HEK293 (cell line): ENCODE measurements around the gene DSCAML1.

Experiments used
- MZF1 ChIP-seq: fragments of 450-650 bp; formaldehyde crosslinking; IDR thresholded peaks from 2 replicates; pipeline ENCODE4 v1.5.1; 2017; ENCODE audit warnings: missing biosample characterization, missing genetic modification characterization, borderline replicate concordance
- ZNF112 ChIP-seq: fragments of 450-650 bp; formaldehyde crosslinking; IDR thresholded peaks from 2 replicates; pipeline ENCODE4 v1.5.0; 2017; ENCODE audit warnings: missing biosample characterization, missing genetic modification characterization
- ZNF169 ChIP-seq: fragments of 450-650 bp; formaldehyde crosslinking; IDR thresholded peaks from 2 replicates; pipeline ENCODE4 v1.5.1; 2016; ENCODE audit warnings: missing biosample characterization, missing genetic modification characterization
- ZNF292 ChIP-seq: fragments of 450-650 bp; formaldehyde crosslinking; IDR thresholded peaks from 2 replicates; pipeline ENCODE4 v1.5.1; 2016; ENCODE audit warnings: low read depth, missing biosample characterization, missing genetic modification characterization, borderline replicate concordance
- ZNF521 ChIP-seq: fragments of 450-650 bp; formaldehyde crosslinking; IDR thresholded peaks from 2 replicates; pipeline ENCODE4 v1.5.1; 2017; ENCODE audit warnings: missing biosample characterization, mild to moderate bottlenecking, missing genetic modification characterization
- TF ChIP-seq, protein P1 (sequence below): fragments of 450-650 bp; formaldehyde crosslinking; conservative IDR thresholded peaks from 2 replicates; pipeline ENCODE4 v1.5.1; 2016; ENCODE audit warnings: low read depth, missing biosample characterization, missing genetic modification characterization
- TF ChIP-seq, protein P2 (sequence below): fragments of 450-650 bp; formaldehyde crosslinking; IDR thresholded peaks from 2 replicates; pipeline ENCODE4 v1.5.1; 2016; ENCODE audit warnings: missing biosample characterization, missing genetic modification characterization
- TF ChIP-seq, protein P3 (sequence below): fragments of 450-650 bp; formaldehyde crosslinking; IDR thresholded peaks from 2 replicates; pipeline ENCODE4; 2016; ENCODE audit warnings: missing biosample characterization, missing genetic modification characterization

DNA sequence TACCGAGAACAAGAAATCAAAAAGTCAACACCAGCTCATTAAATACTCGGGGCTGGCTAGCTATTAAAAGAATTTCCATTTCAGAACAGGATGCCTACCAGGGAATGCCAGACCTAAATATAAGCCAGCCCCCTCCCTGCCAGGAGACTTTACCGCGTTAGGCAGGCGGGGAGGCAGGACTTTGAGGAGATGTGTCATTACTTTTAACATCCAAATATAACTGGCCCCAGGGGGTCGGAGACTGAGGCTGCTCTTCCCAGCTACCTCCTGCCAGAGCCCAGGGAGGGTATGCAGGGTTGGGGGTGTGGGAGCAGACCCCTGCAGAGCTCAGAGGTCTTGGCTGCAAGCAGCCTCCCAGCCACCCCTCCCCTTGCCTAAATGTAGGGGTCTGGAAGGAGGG is 183.5 kb downstream of the DSCAML1 start:
- TF ChIP-seq, protein P1, sequence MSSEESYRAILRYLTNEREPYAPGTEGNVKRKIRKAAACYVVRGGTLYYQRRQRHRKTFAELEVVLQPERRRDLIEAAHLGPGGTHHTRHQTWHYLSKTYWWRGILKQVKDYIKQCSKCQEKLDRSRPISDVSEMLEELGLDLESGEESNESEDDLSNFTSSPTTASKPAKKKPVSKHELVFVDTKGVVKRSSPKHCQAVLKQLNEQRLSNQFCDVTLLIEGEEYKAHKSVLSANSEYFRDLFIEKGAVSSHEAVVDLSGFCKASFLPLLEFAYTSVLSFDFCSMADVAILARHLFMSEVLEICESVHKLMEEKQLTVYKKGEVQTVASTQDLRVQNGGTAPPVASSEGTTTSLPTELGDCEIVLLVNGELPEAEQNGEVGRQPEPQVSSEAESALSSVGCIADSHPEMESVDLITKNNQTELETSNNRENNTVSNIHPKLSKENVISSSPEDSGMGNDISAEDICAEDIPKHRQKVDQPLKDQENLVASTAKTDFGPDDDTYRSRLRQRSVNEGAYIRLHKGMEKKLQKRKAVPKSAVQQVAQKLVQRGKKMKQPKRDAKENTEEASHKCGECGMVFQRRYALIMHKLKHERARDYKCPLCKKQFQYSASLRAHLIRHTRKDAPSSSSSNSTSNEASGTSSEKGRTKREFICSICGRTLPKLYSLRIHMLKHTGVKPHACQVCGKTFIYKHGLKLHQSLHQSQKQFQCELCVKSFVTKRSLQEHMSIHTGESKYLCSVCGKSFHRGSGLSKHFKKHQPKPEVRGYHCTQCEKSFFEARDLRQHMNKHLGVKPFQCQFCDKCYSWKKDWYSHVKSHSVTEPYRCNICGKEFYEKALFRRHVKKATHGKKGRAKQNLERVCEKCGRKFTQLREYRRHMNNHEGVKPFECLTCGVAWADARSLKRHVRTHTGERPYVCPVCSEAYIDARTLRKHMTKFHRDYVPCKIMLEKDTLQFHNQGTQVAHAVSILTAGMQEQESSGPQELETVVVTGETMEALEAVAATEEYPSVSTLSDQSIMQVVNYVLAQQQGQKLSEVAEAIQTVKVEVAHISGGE (tag by site-specific recombination), result no peak
- TF ChIP-seq, protein P2, sequence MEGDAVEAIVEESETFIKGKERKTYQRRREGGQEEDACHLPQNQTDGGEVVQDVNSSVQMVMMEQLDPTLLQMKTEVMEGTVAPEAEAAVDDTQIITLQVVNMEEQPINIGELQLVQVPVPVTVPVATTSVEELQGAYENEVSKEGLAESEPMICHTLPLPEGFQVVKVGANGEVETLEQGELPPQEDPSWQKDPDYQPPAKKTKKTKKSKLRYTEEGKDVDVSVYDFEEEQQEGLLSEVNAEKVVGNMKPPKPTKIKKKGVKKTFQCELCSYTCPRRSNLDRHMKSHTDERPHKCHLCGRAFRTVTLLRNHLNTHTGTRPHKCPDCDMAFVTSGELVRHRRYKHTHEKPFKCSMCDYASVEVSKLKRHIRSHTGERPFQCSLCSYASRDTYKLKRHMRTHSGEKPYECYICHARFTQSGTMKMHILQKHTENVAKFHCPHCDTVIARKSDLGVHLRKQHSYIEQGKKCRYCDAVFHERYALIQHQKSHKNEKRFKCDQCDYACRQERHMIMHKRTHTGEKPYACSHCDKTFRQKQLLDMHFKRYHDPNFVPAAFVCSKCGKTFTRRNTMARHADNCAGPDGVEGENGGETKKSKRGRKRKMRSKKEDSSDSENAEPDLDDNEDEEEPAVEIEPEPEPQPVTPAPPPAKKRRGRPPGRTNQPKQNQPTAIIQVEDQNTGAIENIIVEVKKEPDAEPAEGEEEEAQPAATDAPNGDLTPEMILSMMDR (tag by site-specific recombination), result no peak
- no peak for TF ChIP-seq ZNF169
- no peak for TF ChIP-seq MZF1 (tag by site-specific recombination)
- TF ChIP-seq ZNF521 (tag by site-specific recombination), result no peak
- TF ChIP-seq ZNF292, result no peak
- TF ChIP-seq, protein P3, sequence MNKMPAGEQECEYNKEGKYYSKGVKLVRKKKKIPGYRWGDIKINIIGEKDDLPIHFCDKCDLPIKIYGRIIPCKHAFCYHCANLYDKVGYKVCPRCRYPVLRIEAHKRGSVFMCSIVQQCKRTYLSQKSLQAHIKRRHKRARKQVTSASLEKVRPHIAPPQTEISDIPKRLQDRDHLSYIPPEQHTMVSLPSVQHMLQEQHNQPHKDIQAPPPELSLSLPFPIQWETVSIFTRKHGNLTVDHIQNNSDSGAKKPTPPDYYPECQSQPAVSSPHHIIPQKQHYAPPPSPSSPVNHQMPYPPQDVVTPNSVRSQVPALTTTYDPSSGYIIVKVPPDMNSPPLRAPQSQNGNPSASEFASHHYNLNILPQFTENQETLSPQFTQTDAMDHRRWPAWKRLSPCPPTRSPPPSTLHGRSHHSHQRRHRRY, result no peak
- no peak for TF ChIP-seq ZNF112
